OCI-LY7 (cell line): Measurements from ENCODE around the gene SCAF8.

Source experiments
- CTCF ChIP-seq: fragments of 200-600 bp; sonication (generic); conservative IDR thresholded peaks from 2 replicates; pipeline ENCODE4 v1.5.1; 2014; ENCODE audit warnings: mild to moderate bottlenecking, antibody characterized with exemption, low read length, moderate library complexity, mixed read lengths
- EZH2phosphoT487 ChIP-seq: fragments of 200-600 bp; sonication (generic); IDR thresholded peaks from 2 replicates; pipeline ENCODE4 v1.6.1; 2018; ENCODE audit warnings: low read depth, borderline replicate concordance, mild to moderate bottlenecking, mixed run types, antibody characterized with exemption, low read length, moderate library complexity, mixed read lengths

GRCh38 chr6:154719433-154719832 lies 13.8 kb upstream of the SCAF8 start:
- TF ChIP-seq CTCF (no peak), EZH2phosphoT487 (no peak)
